NCI-H2227 (cell line): ENCODE results near the gene SPAG16.
"Not testable (repeated sequence)": the region's sequence is repeated elsewhere in the genome, so short reads cannot be mapped to it uniquely, and the experiment has no call there.

Source experiments
- DNase-seq: peaks from one replicate; lab custom pipeline; 2025; ENCODE audit not compliant: unreplicated experiment; lab: John Stamatoyannopoulos, UW

SPAG16 gene

GRCh38 chr2:213989207-213989606 is 704.9 kb downstream of the SPAG16 start:
- no peak for DNase-seq

- DNase-seq = no peak
Measured at GRCh38 chr2:213991453-213992108, 707.3 kb downstream of the SPAG16 start.

DNA sequence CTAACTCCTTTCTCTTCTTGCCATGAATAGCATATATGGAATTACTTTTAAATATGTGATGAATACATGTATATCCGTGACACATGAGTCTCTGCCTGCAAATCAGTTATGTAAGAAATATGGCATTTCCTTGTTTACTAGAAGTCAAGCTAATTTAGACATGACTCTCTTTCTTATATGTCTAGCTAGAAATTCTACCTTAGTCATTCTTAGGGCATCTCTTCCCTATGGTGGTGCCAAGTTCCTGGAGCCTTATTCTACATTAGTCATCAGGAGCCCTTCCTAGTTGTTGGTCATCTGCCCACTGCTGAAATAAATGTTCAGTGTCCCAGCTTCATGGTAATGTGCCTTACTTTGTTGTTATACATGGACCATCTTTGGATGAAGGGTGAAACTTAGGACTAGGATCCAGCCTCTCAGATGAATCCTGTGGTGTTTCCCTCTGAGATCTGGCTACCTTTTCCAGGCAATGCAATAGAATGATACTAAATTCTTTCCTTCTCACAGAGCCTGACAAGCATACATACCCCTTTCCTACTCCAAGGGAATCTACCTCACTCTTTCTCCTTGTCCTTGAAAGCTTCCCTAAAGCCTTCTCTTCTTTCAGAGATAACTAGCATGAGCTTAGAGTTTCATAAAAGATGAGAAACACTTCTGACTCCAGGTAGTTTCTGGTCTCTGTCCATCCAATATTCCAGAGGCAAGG is 711.3 kb downstream of the SPAG16 start:
- DNase-seq = no peak

DNA sequence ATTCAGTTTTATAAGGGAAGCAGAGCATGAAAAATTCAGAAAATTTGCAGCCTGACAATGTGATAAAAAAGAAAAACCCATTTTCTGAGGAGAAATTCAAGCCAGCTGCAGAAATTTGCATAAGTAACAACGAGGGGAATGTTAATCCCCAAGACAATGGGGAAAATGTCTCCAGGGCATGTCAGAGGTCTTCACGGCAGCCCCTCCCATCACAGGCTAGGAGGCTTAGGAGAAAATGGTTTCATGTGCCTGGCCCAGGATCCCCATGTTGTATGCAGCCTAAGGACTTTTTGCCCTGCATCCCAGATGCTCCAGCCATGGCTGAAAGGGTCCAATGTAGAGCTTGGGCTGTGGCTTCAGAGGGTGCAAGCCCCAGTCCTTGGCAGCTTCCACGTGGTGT is 714.7 kb downstream of the SPAG16 start:
- DNase-seq = not testable (repeated sequence)

DNA sequence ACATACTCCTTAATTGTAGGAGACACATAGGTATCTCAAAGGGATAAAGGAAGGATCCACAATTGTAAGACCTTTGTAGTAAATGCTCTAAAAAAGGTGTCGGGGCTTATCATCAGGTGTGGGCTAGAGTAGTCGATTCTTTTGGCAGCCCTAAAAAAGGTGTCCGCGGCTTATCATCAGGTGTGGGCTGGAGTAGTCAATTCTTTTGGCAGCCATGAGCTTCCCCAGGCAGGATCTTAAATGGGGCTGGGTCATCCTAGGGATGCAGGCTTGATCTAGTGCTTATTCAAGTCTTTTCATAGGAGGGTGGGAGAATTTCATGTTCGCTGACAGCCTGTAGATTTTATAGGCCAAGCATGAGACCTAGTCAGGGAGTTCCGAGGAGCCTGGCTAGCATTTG is 720.2 kb downstream of the SPAG16 start:
- DNase-seq = no peak

DNA sequence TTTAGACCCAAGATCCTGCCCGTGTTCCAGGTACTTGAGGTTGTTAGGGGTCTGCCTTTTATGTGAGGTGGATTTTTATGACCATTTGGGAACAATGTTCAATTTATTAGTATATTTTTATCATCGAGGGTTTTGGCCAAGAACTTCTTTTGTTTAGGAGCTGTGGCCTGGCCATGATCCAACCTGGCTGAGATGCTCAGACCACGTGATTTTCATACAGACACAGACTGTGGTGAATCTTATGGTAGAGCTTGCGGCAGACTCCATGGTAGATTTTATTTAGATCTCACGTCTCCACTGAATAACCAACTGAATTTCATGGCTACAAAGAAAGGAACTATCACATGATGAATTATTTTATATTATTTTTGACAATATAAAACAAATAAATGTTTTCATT is 721.1 kb downstream of the SPAG16 start:
- DNase-seq = no peak

GRCh38 chr2:214006601-214007000 is 722.3 kb downstream of the SPAG16 start:
- DNase-seq = no peak

GRCh38 chr2:214011676-214012075 is 727.4 kb downstream of the SPAG16 start:
- no peak for DNase-seq

DNA sequence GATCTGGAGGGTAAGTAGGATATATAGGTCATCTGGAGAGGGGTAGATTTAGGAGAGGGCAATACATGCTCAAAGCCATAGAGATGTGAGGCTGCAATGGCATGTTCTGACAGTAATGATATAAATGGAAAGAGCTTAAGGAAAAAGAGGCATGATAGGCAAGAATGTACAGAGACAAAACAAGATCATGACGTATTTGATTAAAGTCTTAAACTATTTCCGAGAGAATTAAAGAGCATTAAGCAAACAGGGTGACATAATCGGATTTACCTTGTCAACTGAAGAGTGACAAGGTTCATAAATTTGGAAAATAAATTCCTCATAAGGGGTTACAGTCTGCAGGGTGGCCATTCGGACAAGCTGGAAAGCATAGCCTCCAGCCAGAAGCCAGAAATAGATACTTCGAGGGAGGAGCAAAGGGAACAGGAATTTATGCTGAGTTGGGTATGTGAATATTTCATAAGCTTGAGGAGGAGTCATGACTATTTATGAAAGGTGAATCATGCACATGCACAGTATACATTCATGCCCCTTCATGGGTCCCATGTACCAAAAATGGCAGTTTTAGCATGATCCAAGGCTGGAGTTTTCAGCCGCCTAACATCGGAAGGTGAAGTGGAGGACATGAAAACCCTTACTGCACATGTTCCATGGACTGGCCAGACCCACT is 730.4 kb downstream of the SPAG16 start:
- no peak for DNase-seq

- DNase-seq = no peak
Measured at GRCh38 chr2:214019229-214019972, 735.1 kb downstream of the SPAG16 start.

DNA sequence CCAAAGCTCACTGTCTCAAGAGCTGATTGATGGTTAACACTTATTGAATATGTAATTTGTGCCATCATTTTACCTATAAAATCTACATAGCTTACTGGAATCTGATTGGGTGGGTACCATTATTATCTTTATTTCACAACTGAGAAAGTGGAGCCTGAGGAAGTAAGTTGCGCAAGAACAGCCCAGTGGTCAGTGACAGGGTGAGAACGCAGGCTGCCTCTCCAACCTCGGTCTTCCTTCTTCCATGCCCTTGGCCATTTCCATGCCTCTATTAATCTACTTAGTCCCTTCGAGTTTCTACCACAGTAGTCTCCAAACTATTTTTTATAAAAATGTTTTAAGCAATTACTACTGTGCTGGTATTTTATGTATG is 735.7 kb downstream of the SPAG16 start:
- DNase-seq = no peak

- DNase-seq = no peak
Measured at GRCh38 chr2:214029190-214029589, 744.9 kb downstream of the SPAG16 start.

GRCh38 chr2:214031566-214031965 is 747.3 kb downstream of the SPAG16 start:
- no peak for DNase-seq

DNA sequence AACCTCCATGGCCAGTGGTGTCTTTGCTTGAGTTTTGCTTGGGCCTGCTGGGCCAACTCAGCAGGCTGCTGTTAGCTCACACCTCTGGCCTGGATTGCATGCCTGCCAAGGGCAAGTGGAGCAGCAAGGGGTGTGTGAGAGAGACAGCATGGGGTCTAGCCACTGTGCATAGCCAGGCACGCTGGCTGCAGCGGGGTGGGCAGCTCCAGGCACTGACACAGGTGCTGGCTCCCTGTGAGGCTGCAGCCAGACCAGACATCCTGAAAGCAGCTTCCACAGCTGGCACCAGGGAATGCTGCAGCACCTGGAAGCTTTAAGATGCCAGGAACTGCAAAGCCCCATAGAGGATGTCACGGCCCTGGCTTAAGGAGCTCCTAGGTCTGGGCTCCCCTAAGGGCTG is 750.2 kb downstream of the SPAG16 start:
- DNase-seq = no peak

- DNase-seq = no peak
Measured at GRCh38 chr2:214035091-214035852, 751.0 kb downstream of the SPAG16 start.

DNA sequence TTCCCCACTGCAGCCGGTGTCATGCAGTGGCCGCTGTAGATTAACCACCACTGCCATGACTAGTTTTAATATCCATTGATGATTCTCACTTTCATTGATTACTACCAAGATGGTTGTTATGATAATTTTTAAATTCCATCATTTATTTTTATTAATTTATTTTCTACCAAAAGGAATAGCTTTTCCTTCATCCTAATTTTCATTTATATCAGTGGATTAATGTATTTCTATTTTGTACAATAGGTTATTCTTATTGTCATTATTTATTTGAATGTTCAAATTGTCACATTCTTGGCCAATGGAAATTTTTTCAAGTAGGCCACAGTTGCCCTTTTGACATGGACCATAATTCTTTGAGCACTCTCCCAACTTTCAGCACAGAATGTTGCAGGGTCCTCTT is 751.7 kb downstream of the SPAG16 start:
- no peak for DNase-seq

GRCh38 chr2:214038186-214038585 is 753.9 kb downstream of the SPAG16 start:
- no peak for DNase-seq

DNA sequence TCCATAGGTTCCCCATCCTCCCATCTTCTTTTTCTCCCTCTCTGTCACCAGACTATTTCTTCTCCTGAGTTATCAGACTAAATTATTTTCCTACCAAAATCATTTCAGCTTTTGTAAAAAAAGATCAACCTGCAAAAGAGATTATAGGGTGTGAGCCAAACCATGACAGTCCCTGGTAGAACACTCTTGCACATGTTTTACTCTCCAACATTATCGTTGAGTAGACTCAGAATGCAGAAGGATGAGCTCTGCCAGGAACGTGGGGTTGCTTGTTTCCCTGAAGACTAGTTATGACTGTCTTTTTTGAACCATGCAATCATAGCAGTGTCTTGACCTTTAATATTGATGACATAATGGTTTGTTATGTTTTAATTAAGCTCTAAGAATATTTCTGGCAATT is 766.5 kb downstream of the SPAG16 start:
- DNase-seq = no peak

GRCh38 chr2:214051585-214051984 is 767.3 kb downstream of the SPAG16 start:
- no peak for DNase-seq

DNA sequence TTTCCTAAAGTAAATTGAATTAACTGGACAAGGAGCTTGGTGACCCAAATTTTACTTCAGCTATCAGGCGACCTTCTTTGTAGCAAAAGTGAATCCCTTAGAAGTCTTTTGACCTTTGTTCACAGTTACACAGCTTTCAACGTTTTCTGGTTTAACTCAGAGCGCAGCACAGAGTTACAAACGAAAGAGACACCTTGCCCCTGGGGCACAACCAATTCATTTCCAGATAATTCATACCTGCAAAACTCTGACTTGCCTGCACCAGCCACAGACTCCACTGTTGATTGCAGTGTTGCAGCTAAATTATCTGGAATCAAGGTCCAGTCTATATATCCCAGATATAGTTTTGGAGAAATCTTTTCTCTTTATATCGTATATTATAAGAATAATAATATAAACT is 768.0 kb downstream of the SPAG16 start:
- DNase-seq = no peak

- DNase-seq = no peak
Measured at GRCh38 chr2:214057986-214058385, 773.7 kb downstream of the SPAG16 start.
